GM04503 (cell line): ENCODE measurements around the gene C15orf40.

ENCODE experiments used
- DNase-seq: peaks from one replicate; pipeline ENCODE4 v3.0.0-alpha.2; 2012; ENCODE audit warnings: low read depth

Gene C15orf40

GRCh38 chr15:82993144-82993543 is 18.3 kb downstream of the C15orf40 start:
- DNase-seq: no peak

GRCh38 chr15:82992436-82992998 is 18.9 kb downstream of the C15orf40 start:
- DNase-seq: no peak

- no peak for DNase-seq
Measured at GRCh38 chr15:82986442-82986780, 25.0 kb downstream of the C15orf40 start.

- DNase-seq: peak; percentile 78
Measured at GRCh38 chr15:82985688-82986441, 25.6 kb downstream of the C15orf40 start, which contains the start of gene RAMAC. Gene RAMAC, plus strand, starts transcription at chr15:82986210. Its CDS starts 2,809 bp downstream, at chr15:82989019.

GRCh38 chr15:82980981-82981380 is 30.5 kb downstream of the C15orf40 start:
- no peak for DNase-seq

- DNase-seq: no peak
Measured at GRCh38 chr15:82979726-82980125, 31.7 kb downstream of the C15orf40 start.

GRCh38 chr15:82978438-82978837 is 33.0 kb downstream of the C15orf40 start:
- no peak for DNase-seq

- no peak for DNase-seq
Measured at GRCh38 chr15:82977076-82977475, 34.4 kb downstream of the C15orf40 start.

- DNase-seq: no peak
Measured at GRCh38 chr15:82972990-82973389, 38.4 kb downstream of the C15orf40 start.

GRCh38 chr15:82971218-82971984 is 40.0 kb downstream of the C15orf40 start:
- no peak for DNase-seq

GRCh38 chr15:82970696-82971095 is 40.7 kb downstream of the C15orf40 start:
- DNase-seq: no peak

GRCh38 chr15:82970078-82970686 is 41.3 kb downstream of the C15orf40 start:
- no peak for DNase-seq

- no peak for DNase-seq
Measured at GRCh38 chr15:82969353-82969752, 42.1 kb downstream of the C15orf40 start.

- DNase-seq: peak; percentile 59
Measured at GRCh38 chr15:82968066-82968465, 43.4 kb downstream of the C15orf40 start.

GRCh38 chr15:82966671-82967071 is 44.8 kb downstream of the C15orf40 start:
- DNase-seq: no peak

GRCh38 chr15:82964890-82965289 is 46.5 kb downstream of the C15orf40 start:
- no peak for DNase-seq

GRCh38 chr15:82963471-82964341 is 47.7 kb downstream of the C15orf40 start:
- no peak for DNase-seq

GRCh38 chr15:82960766-82961165 is 50.7 kb downstream of the C15orf40 start:
- DNase-seq: no peak

GRCh38 chr15:82959423-82959822 is 52.0 kb downstream of the C15orf40 start:
- no peak for DNase-seq

- no peak for DNase-seq
Measured at GRCh38 chr15:82958638-82959037, 52.8 kb downstream of the C15orf40 start.
